Testis (tissue), 2 donors: ENCODE measurements around the gene SP140L.

Source experiments
- POLR2A ChIP-seq: fragments of 450-650 bp; IDR thresholded peaks from one replicate; pipeline ENCODE4 v1.6.1; 2017; ENCODE audit warnings: antibody characterized with exemption, mild to moderate bottlenecking, moderate library complexity
- TF ChIP-seq, protein P1 (sequence below), 3 experiments: fragments of 450-650 bp in 2 of 3; fragments of 200-600 bp in 1 of 3; sonication (generic) in 1 of 3; IDR thresholded peaks; one replicate each; pipeline ENCODE4 v1.5.1; 2016 to 2019; ENCODE audit warnings: antibody characterized with exemption in 3 of 3, mild to moderate bottlenecking in 2 of 3, moderate library complexity in 1 of 3

DNA sequence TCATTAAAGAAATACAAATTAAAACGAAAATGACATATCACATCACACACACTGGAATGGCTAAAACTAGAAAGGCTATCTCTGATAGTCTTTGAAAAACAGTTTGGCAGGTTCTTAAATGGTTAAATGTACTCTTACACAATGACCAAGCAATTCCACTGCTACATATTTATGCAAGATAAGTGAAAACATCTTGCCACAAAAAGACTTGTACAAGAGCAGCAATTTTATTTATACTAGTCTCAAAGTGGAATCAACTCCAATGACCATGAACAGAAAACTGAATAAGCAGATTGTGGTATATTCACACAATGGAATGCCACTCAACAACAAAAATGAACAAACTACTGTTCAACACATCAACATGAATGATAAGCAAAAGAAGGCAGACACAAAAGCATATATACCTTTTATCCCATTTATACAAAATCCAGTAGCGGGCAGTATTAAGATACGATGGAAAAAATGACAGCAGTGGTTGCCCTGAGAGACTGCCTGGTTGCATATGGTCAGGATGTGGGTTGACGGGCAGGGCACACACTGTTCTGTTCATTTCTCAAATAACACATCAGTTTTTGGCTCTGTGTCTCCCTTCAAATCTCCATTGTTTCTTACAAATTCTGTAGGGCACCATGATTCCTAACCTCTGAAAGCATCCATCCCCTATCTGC is 114.4 kb downstream of the SP140L start:
- TF ChIP-seq, protein P1, sequence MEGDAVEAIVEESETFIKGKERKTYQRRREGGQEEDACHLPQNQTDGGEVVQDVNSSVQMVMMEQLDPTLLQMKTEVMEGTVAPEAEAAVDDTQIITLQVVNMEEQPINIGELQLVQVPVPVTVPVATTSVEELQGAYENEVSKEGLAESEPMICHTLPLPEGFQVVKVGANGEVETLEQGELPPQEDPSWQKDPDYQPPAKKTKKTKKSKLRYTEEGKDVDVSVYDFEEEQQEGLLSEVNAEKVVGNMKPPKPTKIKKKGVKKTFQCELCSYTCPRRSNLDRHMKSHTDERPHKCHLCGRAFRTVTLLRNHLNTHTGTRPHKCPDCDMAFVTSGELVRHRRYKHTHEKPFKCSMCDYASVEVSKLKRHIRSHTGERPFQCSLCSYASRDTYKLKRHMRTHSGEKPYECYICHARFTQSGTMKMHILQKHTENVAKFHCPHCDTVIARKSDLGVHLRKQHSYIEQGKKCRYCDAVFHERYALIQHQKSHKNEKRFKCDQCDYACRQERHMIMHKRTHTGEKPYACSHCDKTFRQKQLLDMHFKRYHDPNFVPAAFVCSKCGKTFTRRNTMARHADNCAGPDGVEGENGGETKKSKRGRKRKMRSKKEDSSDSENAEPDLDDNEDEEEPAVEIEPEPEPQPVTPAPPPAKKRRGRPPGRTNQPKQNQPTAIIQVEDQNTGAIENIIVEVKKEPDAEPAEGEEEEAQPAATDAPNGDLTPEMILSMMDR (IDR thresholded peaks at IDR 0.05) = no peak
- no peak for TF ChIP-seq POLR2A
